SKM-1 (cell line): ENCODE results near the gene IL2RG.
A peak's percentile ranks its signal among the peaks of the same experiment; 100 is the strongest.

Source experiments
- DNase-seq: peaks from one replicate; lab custom pipeline; 2025; ENCODE audit not compliant: unreplicated experiment; lab: John Stamatoyannopoulos, UW

The IL2RG gene

GRCh38 chrX:71111141-71111843, at the start of gene IL2RG:
IL2RG (minus strand) TSS chrX:71111577; CDS start chrX:71111539, 38 bp downstream.
- DNase-seq: no peak

- DNase-seq: no peak
Observed at GRCh38 chrX:71160475-71160874, 49.1 kb upstream of the IL2RG start.

- DNase-seq: no peak
Observed at GRCh38 chrX:71159335-71159734, 48.0 kb upstream of the IL2RG start.

GRCh38 chrX:71158603-71159002, 47.2 kb upstream of the IL2RG start:
- no peak for DNase-seq

- DNase-seq: no peak
Observed at GRCh38 chrX:71154641-71155040, 43.3 kb upstream of the IL2RG start.

GRCh38 chrX:71154196-71154595, 42.8 kb upstream of the IL2RG start:
- DNase-seq: no peak

- DNase-seq: no peak
Observed at GRCh38 chrX:71151366-71151765, 40.0 kb upstream of the IL2RG start.

- no peak for DNase-seq
Observed at GRCh38 chrX:71148278-71148663, 36.9 kb upstream of the IL2RG start.

- no peak for DNase-seq
Observed at GRCh38 chrX:71147496-71148277, 36.3 kb upstream of the IL2RG start.

- no peak for DNase-seq
Observed at GRCh38 chrX:71144651-71145050, 33.3 kb upstream of the IL2RG start, which contains the start of gene NLGN3. NLGN3 (plus strand) TSS chrX:71144841; CDS start chrX:71147750, 2,909 bp downstream.

- DNase-seq: no peak
Observed at GRCh38 chrX:71143508-71143907, 32.1 kb upstream of the IL2RG start.

- no peak for DNase-seq
Observed at GRCh38 chrX:71140440-71140839, 29.1 kb upstream of the IL2RG start.

- DNase-seq: no peak
Observed at GRCh38 chrX:71131510-71131909, 20.1 kb upstream of the IL2RG start.

- DNase-seq: peak; percentile 4
Observed at GRCh38 chrX:71128915-71129765, 17.8 kb upstream of the IL2RG start.

GRCh38 chrX:71128166-71128833, 16.9 kb upstream of the IL2RG start:
- no peak for DNase-seq

- DNase-seq: no peak
Observed at GRCh38 chrX:71118985-71119535, 7.7 kb upstream of the IL2RG start.

GRCh38 chrX:71118032-71118984, 6.9 kb upstream of the IL2RG start, which contains the start of gene MED12:
MED12 (plus strand) TSS chrX:71118596; CDS start chrX:71118755, 159 bp downstream.
- peak; percentile 2 for DNase-seq

- DNase-seq: no peak
Observed at GRCh38 chrX:71117358-71117757, 6.0 kb upstream of the IL2RG start.

- peak; percentile 3 for DNase-seq
Observed at GRCh38 chrX:71111921-71112431, 599 bp upstream of the IL2RG start.
